ENCODE measurements around the gene AKR1C2. TPM values are rescaled to one million over a fixed set of nuclear protein-coding genes. Genes with fewer than 3 reads are reported as not detected.

The AKR1C2 gene
- total RNA-seq, 1 donor from 2014 or later = 34.4 TPM

DNA sequence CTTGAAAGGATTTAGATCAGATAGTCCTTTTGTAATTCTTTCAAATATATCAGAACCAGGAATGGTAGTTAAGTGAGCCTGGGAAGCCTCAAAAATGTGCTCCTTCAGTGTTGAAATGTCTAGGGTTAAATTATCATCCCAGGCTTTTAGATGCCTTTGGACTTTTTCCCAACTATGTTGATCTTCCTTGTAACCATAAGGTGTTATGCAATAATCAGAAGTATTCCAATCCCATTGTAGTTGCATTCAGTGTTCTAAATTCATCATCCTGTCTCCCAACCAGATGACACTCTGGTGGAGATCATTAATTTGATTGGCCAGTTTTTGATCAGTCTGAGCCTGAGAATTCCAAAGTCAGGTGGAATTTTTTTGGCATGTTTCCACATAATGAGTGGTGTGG, 35.1 kb upstream of the AKR1C2 start:
- no peak for ATAC-seq
- intact Hi-C loops (cut with DNase I) = no loop called here

DNA sequence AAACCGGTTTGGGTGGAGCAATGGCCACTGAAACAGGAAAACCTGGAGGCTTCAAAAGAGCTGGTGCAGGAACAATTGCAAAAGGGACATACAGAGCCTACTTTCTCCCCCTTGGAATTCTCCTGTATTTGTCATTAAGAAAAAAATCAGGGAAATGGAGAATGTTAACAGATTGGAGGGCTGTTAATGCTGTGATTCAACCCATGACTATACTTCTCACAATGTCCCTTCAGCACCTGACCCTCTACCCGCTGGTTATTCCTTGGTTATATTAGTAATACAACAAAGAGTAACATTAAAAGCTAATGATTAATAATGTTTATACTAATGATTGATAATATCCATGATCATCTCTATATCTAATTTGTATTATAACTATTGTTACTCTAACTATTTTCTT, 34.4 kb upstream of the AKR1C2 start:
- no peak overlapping the region for H3K4me3 ChIP-seq
- no peak overlapping the region for H3K27ac ChIP-seq
- intact Hi-C loops (cut with DNase I) = no loop called here
- TF ChIP-seq, protein P1, sequence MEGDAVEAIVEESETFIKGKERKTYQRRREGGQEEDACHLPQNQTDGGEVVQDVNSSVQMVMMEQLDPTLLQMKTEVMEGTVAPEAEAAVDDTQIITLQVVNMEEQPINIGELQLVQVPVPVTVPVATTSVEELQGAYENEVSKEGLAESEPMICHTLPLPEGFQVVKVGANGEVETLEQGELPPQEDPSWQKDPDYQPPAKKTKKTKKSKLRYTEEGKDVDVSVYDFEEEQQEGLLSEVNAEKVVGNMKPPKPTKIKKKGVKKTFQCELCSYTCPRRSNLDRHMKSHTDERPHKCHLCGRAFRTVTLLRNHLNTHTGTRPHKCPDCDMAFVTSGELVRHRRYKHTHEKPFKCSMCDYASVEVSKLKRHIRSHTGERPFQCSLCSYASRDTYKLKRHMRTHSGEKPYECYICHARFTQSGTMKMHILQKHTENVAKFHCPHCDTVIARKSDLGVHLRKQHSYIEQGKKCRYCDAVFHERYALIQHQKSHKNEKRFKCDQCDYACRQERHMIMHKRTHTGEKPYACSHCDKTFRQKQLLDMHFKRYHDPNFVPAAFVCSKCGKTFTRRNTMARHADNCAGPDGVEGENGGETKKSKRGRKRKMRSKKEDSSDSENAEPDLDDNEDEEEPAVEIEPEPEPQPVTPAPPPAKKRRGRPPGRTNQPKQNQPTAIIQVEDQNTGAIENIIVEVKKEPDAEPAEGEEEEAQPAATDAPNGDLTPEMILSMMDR (IDR thresholded peaks at IDR 0.05) = no peak
- no peak for DNase-seq
- H3K9me3 ChIP-seq = peaks cover 13% of the 10 kb centered on the region
- no peaks in the 10 kb centered on the region for H3K27me3 ChIP-seq (ENCODE audit: low read depth)
- no peaks in the 10 kb centered on the region for H3K36me3 ChIP-seq
- peaks cover 9% of the 10 kb centered on the region for H3K4me1 ChIP-seq
- no peak for ATAC-seq

More for the DNA sequence above, 35.1 kb upstream of the AKR1C2 start:
- no peak for DNase-seq
- H3K4me1 ChIP-seq = peaks cover 9% of the 10 kb centered on the region
- no peaks in the 10 kb centered on the region for H3K27me3 ChIP-seq (ENCODE audit: low read depth)
- no peak overlapping the region for H3K4me3 ChIP-seq
- no peak overlapping the region for H3K27ac ChIP-seq
- H3K9me3 ChIP-seq = peaks cover 13% of the 10 kb centered on the region
- TF ChIP-seq, protein P1 (IDR thresholded peaks at IDR 0.05) = no peak
- H3K36me3 ChIP-seq = no peaks in the 10 kb centered on the region

DNA sequence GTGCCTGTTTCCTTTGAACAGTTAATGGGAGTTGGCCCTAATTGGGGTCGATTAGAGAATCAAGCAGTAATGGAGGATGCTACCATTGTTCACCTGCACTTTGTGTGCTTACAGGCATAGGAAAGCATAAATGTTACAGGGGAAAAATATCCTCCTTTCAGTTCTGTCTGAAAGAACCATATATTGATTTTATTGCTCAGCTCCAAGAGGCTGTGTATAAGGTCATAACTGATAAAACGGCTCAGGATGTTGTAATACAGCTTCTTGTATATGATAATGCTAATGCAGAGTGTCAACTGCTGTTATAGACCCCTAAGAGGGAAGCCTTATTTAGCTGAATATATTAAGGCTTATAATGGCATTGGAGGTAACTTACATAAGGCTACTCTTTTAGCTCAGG, 32.9 kb upstream of the AKR1C2 start:
- intact Hi-C loops (cut with DNase I) = no loop called here

DNA sequence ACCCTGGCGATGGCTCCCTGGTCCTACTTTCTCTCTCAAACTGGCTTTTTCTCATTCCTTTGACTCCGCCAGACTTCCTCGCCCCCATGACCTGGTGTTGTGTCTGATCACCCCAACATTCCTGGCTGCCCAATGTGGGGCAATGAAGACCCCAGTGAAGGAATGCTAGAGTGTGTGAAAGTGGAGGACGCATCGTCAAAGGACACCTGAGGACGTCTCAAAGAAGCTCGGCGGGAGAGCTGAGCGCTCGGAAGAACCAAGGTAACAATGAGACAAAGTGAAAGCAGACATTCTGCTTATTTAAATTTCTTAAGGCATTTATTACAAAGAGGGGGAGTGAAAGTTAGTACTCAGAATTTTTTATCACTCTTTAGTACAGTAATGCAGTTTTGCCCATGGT, 31.7 kb upstream of the AKR1C2 start:
- intact Hi-C loops (cut with DNase I) = no loop called here
- Histone ChIP-seq H3K4me1 (no peaks in the 10 kb centered on the region), H3K27ac (no peak overlapping the region), H3K36me3 (no peaks in the 10 kb centered on the region), H3K9me3 (peaks cover 26% of the 10 kb centered on the region), H3K27me3 (ENCODE audit: low read depth) (no peaks in the 10 kb centered on the region), H3K4me3 (no peak overlapping the region)
- TF ChIP-seq, protein P1 (IDR thresholded peaks at IDR 0.05) = no peak
- DNase-seq (no peak), ATAC-seq (no peak)

More for the DNA sequence above, 32.9 kb upstream of the AKR1C2 start:
- H3K4me1 ChIP-seq = peaks cover 2% of the 10 kb centered on the region
- TF ChIP-seq, protein P1 (IDR thresholded peaks at IDR 0.05) = no peak
- DNase-seq (no peak), ATAC-seq (no peak)
- H3K27me3 ChIP-seq (ENCODE audit: low read depth) = no peaks in the 10 kb centered on the region
- no peaks in the 10 kb centered on the region for H3K36me3 ChIP-seq
- no peak overlapping the region for H3K27ac ChIP-seq
- H3K4me3 ChIP-seq = no peak overlapping the region
- H3K9me3 ChIP-seq = peaks cover 14% of the 10 kb centered on the region

DNA sequence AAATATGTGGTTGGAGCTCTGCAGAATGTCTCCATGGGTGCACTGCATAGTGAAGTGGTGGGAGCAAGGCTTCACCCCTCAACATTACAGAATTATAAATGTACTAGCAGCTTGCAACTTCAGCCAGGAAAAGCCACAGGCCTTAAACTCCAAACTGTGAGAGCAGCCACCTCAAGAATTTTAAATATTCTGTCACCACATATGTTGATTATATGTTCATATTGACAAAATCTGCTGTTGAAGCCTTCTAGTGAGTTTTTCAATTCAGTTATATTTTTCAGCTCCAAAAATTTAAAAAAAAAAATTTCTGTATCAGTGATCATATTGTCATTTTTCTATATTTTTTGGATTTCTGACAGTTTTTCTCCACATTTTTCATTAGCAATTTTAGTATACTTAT, 30.9 kb upstream of the AKR1C2 start:
- no peak for DNase-seq
- no peak for ATAC-seq
- Histone ChIP-seq H3K36me3 (no peaks in the 10 kb centered on the region), H3K27me3 (ENCODE audit: low read depth) (no peaks in the 10 kb centered on the region), H3K4me1 (no peaks in the 10 kb centered on the region), H3K9me3 (peaks cover 34% of the 10 kb centered on the region), H3K27ac (no peak overlapping the region), H3K4me3 (no peak overlapping the region)
- intact Hi-C loops (cut with DNase I) = no loop called here
- TF ChIP-seq, protein P1 (IDR thresholded peaks at IDR 0.05) = no peak

Data from lower lobe of right lung (tissue), 2 donors.